Right lobe of liver (tissue), 6 donors: ENCODE data around the gene RAB12. TPM values are rescaled to one million over a fixed set of nuclear protein-coding genes. Genes with fewer than 3 reads are reported as not detected.

Experiments
- ATAC-seq, 4 donors: fragments of 200-7000 bp; cut with Tn5 transposase; one replicate each; pipeline ENCODE4 v1.9.1; 2020; ENCODE audit warnings: mild to moderate bottlenecking in 4 of 4, moderate library complexity in 4 of 4
- DNase-seq, 3 donors: peaks; one replicate each; pipeline ENCODE4 v3.0.0-alpha.2; 2020
- H3K27ac ChIP-seq, 3 donors: fragments of 200-600 bp; one replicate each; pipeline ENCODE4 v1.8.0; 2022
- H3K27me3 ChIP-seq, 2 donors: fragments of 200-600 bp; one replicate each; pipeline ENCODE4 v1.8.0; 2022
- H3K36me3 ChIP-seq, 4 donors: fragments of 200-600 bp; sonication (generic) in 1 of 4; one replicate each; pipeline versions ENCODE4 v1.5.1 to v1.8.0; 2017 to 2022; ENCODE audit warnings: control low read depth in 1 of 4
- H3K4me1 ChIP-seq, 4 donors: fragments of 200-600 bp; sonication (generic) in 1 of 4; one replicate each; pipeline versions ENCODE4 v1.5.1 to v1.8.0; 2017 to 2022; ENCODE audit warnings: control low read depth in 1 of 4
- H3K4me3 ChIP-seq, 3 donors: fragments of 200-600 bp; one replicate each; pipeline ENCODE4 v1.8.0; 2022
- H3K9me3 ChIP-seq, 4 donors: fragments of 200-600 bp; sonication (generic) in 1 of 4; one replicate each; pipeline versions ENCODE4 v1.5.1 to v1.8.0; 2017 to 2022; ENCODE audit warnings: control low read depth in 1 of 4
- POLR2A ChIP-seq: fragments of 450-650 bp; IDR thresholded peaks from one replicate; pipeline ENCODE4 v1.6.1; 2017; ENCODE audit warnings: antibody characterized with exemption, mild to moderate bottlenecking
- WGBS: methylation state at CpG from one replicate; pipeline ENCODE4 v1.1.6; 2018; ENCODE audit warnings: low coverage, low lambda C conversion rate; ENCODE audit not compliant: insufficient coverage; ENCODE audit errors: missing lambda C conversion rate; 5-methylcytosine and 5-hydroxymethylcytosine counted together
- intact Hi-C, 2 donors: fragments of 100-400 bp; cut with DNase I; formaldehyde crosslinking; loops; one replicate each; pipeline versions ENCODE4 v1.11.2 to v1.14.1; 2022
- total RNA-seq, 6 experiments: library from RNA; depleted of rRNA in 2 of 6; stranded (reverse); fragments of >200 nt in 2 of 6; fragmentation: NEBNext Ultra II Directional in 3 of 6; extraction: Animal tissue kit (Norgen Biotek cat#: 25700) in 3 of 6; gene quantifications; one replicate each; pipeline versions ENCODE4 v1.1.0 to v1.2.4, GENCODE V29; 2016 to 2023
- TF ChIP-seq, protein P1 (sequence below), 4 donors: fragments of 200-600 bp in 3 of 4; fragments of 450-650 bp in 1 of 4; IDR thresholded peaks; one replicate each; pipeline versions ENCODE4 v1.5.1 to v1.8.0; 2016 to 2022; ENCODE audit warnings: antibody characterized with exemption in 4 of 4, mild to moderate bottlenecking in 2 of 4
- donor health status: DM: no; HTN: yes; CAD: no.
- donor health status: DM: no; HTN: no; CAD: no.
- donor health status: DM: no; HTN: no; CAD: no.
- donor health status: DM: no; HTN: yes; CAD: no.
- donor health status: DM: no; HTN: yes; CAD: no.

The RAB12 gene
- total RNA-seq, 6 experiments from 2014 or later, result 16.5 to 26.5 (median 22.6) TPM

DNA sequence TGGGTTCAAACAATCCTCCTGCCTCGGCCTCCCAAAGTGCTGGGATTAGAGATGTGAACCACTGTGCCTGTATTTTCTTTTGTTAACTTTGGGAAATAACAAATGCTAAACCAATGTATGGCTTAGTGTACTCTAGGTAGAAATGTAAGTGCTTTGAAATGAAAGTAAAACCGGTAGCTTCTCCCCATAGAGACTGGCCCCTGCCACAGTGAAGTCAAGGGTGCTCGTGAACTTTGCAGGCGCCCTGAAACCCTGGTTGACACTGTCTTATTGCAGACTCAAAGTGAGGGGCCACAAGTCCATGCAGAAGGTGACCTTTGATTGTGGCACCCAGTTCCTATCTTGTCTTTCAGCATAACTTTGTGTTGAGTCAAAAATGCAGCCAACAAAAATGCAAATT, 72.0 kb downstream of the RAB12 start:
- TF ChIP-seq, protein P1, sequence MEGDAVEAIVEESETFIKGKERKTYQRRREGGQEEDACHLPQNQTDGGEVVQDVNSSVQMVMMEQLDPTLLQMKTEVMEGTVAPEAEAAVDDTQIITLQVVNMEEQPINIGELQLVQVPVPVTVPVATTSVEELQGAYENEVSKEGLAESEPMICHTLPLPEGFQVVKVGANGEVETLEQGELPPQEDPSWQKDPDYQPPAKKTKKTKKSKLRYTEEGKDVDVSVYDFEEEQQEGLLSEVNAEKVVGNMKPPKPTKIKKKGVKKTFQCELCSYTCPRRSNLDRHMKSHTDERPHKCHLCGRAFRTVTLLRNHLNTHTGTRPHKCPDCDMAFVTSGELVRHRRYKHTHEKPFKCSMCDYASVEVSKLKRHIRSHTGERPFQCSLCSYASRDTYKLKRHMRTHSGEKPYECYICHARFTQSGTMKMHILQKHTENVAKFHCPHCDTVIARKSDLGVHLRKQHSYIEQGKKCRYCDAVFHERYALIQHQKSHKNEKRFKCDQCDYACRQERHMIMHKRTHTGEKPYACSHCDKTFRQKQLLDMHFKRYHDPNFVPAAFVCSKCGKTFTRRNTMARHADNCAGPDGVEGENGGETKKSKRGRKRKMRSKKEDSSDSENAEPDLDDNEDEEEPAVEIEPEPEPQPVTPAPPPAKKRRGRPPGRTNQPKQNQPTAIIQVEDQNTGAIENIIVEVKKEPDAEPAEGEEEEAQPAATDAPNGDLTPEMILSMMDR (IDR thresholded peaks at IDR 0.05), result no peak
- TF ChIP-seq POLR2A, result no peak
- H3K27me3 ChIP-seq, result no peaks in the 10 kb centered on the region
- no peaks in the 10 kb centered on the region for H3K9me3 ChIP-seq
- H3K27ac ChIP-seq, result no peak overlapping the region
- DNase-seq (no peak), ATAC-seq (no peak)
- 91% methylated on average over 4 of the region's 4 CpGs for WGBS
- no peak overlapping the region for H3K4me3 ChIP-seq
- intact Hi-C loops, result no loop called here
- H3K36me3 ChIP-seq, result no peaks in the 10 kb centered on the region
- H3K4me1 ChIP-seq, result no peaks in the 10 kb centered on the region

DNA sequence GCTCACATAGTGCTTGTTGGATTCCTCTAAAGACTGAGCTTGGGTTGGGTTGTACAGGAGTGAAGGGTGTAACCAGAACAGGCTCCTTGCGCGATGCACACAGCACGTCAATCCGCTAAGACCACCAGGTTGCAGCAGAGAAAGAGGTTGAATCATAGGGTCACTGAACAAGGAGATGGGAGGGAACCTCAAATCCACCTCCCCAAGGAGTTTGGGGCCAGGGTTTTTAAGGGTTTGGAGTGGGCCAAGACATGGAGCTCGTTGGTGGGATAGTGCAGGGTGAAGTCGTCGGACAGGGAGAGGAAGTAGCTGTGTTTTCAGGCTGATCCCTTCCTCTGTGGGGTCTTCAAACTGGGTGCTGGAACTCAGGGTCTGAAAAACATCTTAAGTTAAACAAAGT, 75.3 kb downstream of the RAB12 start:
- Histone ChIP-seq H3K9me3 (no peaks in the 10 kb centered on the region), H3K4me1 (peaks cover 0 to 7% (median 0%) of the 10 kb centered on the region in 4 donors), H3K27me3 (no peaks in the 10 kb centered on the region), H3K27ac (no peak overlapping the region), H3K4me3 (no peak overlapping the region), H3K36me3 (no peaks in the 10 kb centered on the region)
- intact Hi-C loops, result no loop called here
- ATAC-seq, result no peak
- no peak for DNase-seq
- WGBS, result 90% methylated on average over 4 of the region's 7 CpGs
- no peak for TF ChIP-seq POLR2A

DNA sequence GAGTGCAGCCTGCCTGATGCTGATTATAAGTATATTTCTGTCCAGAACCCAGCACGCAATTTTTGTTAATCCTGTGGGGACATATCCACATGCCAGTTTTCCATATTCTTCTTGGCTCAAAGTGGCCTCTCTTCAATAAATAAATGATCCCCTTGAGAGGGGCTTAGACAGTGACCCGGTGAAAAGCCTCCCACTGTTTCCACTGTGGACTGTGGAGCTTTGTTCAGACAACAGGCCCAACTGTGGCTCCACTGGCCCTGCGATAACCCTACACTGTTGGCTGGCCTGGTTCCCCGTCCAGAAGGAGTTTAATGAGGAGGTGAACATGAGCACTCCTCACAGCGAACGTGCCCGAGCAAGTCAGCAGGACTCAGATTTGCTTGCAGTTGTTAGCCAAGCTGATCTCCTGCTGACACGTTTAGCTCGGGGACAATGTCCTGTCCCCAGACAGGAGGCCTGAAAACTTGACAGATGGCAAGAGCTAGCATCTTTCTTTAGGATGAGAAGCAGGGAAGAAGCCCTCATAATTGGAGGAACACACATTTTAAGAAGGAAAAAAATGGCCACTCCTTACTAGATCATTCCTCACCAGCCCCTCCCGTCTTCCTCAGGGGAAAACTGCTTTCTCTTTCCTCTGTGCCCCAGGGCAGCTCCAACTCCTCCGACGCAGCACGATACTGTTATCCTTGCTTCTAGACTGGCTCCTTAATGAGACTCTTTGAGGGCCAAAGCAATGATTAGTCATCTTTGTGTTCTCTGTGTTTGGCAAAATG, 76.1 kb downstream of the RAB12 start:
- Histone ChIP-seq H3K27ac (no peak overlapping the region), H3K27me3 (no peaks in the 10 kb centered on the region), H3K4me3 (no peak overlapping the region), H3K4me1 (peaks cover 0 to 7% (median 0%) of the 10 kb centered on the region in 4 donors), H3K9me3 (no peaks in the 10 kb centered on the region), H3K36me3 (no peaks in the 10 kb centered on the region)
- intact Hi-C loops, result no loop called here
- TF ChIP-seq, protein P1 (IDR thresholded peaks at IDR 0.05), result no peak
- TF ChIP-seq POLR2A, result no peak
- WGBS, result 72% methylated on average over 7 of the region's 13 CpGs
- ATAC-seq (no peak), DNase-seq (no peak)

DNA sequence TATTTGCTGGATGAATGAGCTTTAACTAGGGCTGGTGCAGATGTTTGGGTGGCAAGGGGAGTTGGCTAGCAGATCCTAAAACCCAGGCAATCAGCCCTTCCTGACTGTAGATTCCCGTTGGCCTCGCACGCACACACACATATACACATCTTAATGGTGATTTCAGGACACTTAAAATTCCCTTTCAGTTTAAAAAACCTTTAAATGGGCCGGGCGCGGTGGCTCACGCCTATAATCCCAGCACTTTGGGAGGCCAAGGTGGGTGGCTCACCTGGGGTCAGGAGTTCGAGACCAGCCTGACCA, 76.6 kb downstream of the RAB12 start:
- no peaks in the 10 kb centered on the region for H3K36me3 ChIP-seq
- no peaks in the 10 kb centered on the region for H3K9me3 ChIP-seq
- intact Hi-C loops, result no loop called here
- DNase-seq (no peak), ATAC-seq (no peak)
- no peak overlapping the region for H3K4me3 ChIP-seq
- WGBS, result 88% methylated on average over 8 of the region's 8 CpGs
- no peak overlapping the region for H3K27ac ChIP-seq
- H3K4me1 ChIP-seq, result peaks cover 0 to 7% (median 0%) of the 10 kb centered on the region in 4 donors
- no peak for TF ChIP-seq POLR2A
- TF ChIP-seq, protein P1 (IDR thresholded peaks at IDR 0.05), result no peak
- H3K27me3 ChIP-seq, result no peaks in the 10 kb centered on the region

DNA sequence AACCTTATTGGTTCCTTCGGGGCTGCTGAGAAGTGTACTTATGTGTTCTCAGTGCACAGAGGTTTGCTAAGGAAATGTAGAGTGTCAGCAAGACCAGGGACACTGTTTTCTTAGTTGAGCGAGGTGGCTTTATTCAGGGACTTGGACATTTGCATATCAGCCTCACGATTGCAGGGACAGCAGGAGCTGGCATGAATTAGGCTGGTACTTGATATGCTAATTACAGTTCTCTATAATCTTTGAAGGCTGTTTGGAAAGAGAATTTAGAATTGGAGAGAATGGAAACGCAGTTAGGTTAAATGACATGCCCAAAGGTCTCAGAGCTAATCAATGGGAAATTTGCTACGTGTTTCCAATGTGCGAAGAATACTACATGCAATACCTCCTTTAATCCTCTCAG, 77.4 kb downstream of the RAB12 start:
- intact Hi-C loops, result no loop called here
- WGBS, result 78% methylated on average over 6 of the region's 6 CpGs
- peaks cover 0 to 7% (median 0%) of the 10 kb centered on the region in 4 donors for H3K4me1 ChIP-seq
- no peaks in the 10 kb centered on the region for H3K36me3 ChIP-seq
- H3K4me3 ChIP-seq, result no peak overlapping the region
- TF ChIP-seq POLR2A, result no peak
- TF ChIP-seq, protein P1 (IDR thresholded peaks at IDR 0.05), result no peak
- no peak overlapping the region for H3K27ac ChIP-seq
- no peaks in the 10 kb centered on the region for H3K27me3 ChIP-seq
- no peak for DNase-seq
- no peaks in the 10 kb centered on the region for H3K9me3 ChIP-seq
- ATAC-seq, result no peak
